ENCODE measurements around the gene PANX3.

GRCh38 chr11:124644426-124645280, 33.4 kb downstream of the PANX3 start:
- TF ChIP-seq BRCA1 (CRISPR knock-in tag; IDR thresholded peaks at IDR 0.05) (no peak), ZNF513 (CRISPR knock-in tag; conservative IDR thresholded peaks at IDR 0.05) (no peak), ONECUT2 (CRISPR knock-in tag; IDR thresholded peaks at IDR 0.05) (no peak), NFKBIZ (CRISPR knock-in tag; IDR thresholded peaks at IDR 0.05) (no peak), EP300 (IDR thresholded peaks at IDR 0.05; ENCODE audit: low read depth in 2 of 2, low read length in 2 of 2) (no peak), EP300 (CRISPR knock-in tag; IDR thresholded peaks at IDR 0.05; ENCODE audit: borderline replicate concordance) (no peak), FOXP4 (CRISPR knock-in tag; IDR thresholded peaks at IDR 0.05) (no peak), HOXA9 (CRISPR knock-in tag; IDR thresholded peaks at IDR 0.05; ENCODE audit: borderline replicate concordance) (no peak), ZNF33B (CRISPR knock-in tag; IDR thresholded peaks at IDR 0.05) (no peak), TEAD2 (CRISPR knock-in tag; IDR thresholded peaks at IDR 0.05) (no peak), TCF7L2 (IDR thresholded peaks at IDR 0.05; ENCODE audit: low read depth, low read length) (no peak), NFE2L2 (IDR thresholded peaks at IDR 0.05; ENCODE audit: low read length) (no peak), ZNF614 (CRISPR knock-in tag; IDR thresholded peaks at IDR 0.05; ENCODE audit: borderline replicate concordance) (no peak), GABPA (IDR thresholded peaks at IDR 0.05; ENCODE audit: low read depth, low read length) (no peak), GABPA (CRISPR knock-in tag; IDR thresholded peaks at IDR 0.05; ENCODE audit: low read depth) (no peak), RARA (CRISPR knock-in tag; IDR thresholded peaks at IDR 0.05) (no peak)
